ENCODE data around the gene SLC44A5.

The SLC44A5 gene

DNA sequence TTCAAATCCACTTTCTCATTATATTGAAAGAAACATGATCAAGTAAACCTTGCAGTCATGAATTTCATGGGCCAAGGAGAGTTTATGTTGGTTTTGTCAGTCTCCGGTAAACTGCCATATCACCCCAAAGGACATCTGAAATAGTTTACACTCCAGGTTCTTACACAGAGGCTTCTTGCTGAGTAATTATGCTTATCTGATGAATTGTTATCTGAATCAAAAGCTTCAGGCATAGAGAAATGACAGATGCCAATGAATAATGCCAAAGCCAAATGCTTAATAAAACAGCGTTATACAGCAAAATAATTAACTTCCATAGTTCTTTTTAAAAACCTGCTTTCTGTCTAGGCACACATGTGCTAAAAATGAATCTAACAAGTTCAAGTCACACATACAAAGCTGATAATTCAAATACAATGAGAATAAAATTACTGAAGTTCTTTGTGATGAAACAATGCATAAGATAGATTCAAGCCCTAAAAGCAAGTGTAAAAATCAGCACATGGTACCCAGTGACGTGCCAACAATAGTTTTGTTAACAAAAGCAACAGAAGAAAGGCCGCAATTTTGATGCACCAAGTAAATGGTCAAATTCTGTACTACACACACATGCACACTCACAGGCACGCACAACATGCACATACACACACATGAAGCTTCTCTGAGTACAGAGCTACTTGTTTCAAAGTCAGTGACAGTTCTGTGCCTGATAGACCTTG is 109.2 kb downstream of the SLC44A5 start:
- no peak overlapping the region for H3K27ac ChIP-seq
- no peaks in the 10 kb centered on the region for H3K79me2 ChIP-seq (ENCODE audit: insufficient read depth, low read depth)
- H3K36me3 ChIP-seq (ENCODE audit: insufficient read depth) = no peaks in the 10 kb centered on the region
- no peaks in the 10 kb centered on the region for H3K27me3 ChIP-seq (ENCODE audit: insufficient read depth, low read depth)
- H3K4me2 ChIP-seq = no peak overlapping the region
- no peaks in the 10 kb centered on the region for H3K4me1 ChIP-seq (ENCODE audit: low read depth, poor library complexity, severe bottlenecking)
- H3K9ac ChIP-seq = no peak overlapping the region
- H2AFZ ChIP-seq (ENCODE audit: low read depth) = no peak overlapping the region
- H4K20me1 ChIP-seq (ENCODE audit: insufficient read depth) = no peaks in the 10 kb centered on the region
- no peak overlapping the region for H3K4me3 ChIP-seq (IDR thresholded peaks at IDR 0.05; ENCODE audit: insufficient read depth, low read depth, low read length)
- TF ChIP-seq, protein P1, sequence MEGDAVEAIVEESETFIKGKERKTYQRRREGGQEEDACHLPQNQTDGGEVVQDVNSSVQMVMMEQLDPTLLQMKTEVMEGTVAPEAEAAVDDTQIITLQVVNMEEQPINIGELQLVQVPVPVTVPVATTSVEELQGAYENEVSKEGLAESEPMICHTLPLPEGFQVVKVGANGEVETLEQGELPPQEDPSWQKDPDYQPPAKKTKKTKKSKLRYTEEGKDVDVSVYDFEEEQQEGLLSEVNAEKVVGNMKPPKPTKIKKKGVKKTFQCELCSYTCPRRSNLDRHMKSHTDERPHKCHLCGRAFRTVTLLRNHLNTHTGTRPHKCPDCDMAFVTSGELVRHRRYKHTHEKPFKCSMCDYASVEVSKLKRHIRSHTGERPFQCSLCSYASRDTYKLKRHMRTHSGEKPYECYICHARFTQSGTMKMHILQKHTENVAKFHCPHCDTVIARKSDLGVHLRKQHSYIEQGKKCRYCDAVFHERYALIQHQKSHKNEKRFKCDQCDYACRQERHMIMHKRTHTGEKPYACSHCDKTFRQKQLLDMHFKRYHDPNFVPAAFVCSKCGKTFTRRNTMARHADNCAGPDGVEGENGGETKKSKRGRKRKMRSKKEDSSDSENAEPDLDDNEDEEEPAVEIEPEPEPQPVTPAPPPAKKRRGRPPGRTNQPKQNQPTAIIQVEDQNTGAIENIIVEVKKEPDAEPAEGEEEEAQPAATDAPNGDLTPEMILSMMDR (conservative IDR thresholded peaks at IDR 0.05; ENCODE audit: low read depth, low read length) = no peak

DNA sequence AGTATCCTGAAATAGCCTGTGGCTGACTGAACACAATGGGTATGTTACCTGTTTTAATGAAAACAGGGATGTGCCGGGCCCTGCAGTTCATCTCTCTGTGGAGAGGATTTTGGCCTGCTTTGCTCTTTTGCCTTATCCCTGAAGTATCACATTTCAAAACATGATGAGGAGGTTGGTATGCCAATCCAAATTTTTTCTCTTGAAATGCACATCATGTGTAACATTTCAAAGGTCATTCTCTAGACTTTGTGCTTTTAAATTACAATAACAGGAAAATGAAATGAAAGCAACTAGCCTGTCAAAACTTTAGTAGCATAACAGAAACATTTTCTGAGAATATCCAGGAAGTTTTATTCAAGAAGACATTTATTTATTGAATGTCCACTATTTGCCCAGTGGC is 118.9 kb downstream of the SLC44A5 start:
- H3K36me3 ChIP-seq (ENCODE audit: insufficient read depth) = no peaks in the 10 kb centered on the region
- H3K4me1 ChIP-seq (ENCODE audit: low read depth, poor library complexity, severe bottlenecking) = no peaks in the 10 kb centered on the region
- no peak overlapping the region for H3K9ac ChIP-seq
- TF ChIP-seq, protein P1 (conservative IDR thresholded peaks at IDR 0.05; ENCODE audit: low read depth, low read length) = no peak
- H3K4me2 ChIP-seq = no peak overlapping the region
- no peaks in the 10 kb centered on the region for H3K27me3 ChIP-seq (ENCODE audit: insufficient read depth, low read depth)
- H2AFZ ChIP-seq (ENCODE audit: low read depth) = no peak overlapping the region
- no peaks in the 10 kb centered on the region for H4K20me1 ChIP-seq (ENCODE audit: insufficient read depth)
- H3K4me3 ChIP-seq (IDR thresholded peaks at IDR 0.05; ENCODE audit: insufficient read depth, low read depth, low read length) = no peak overlapping the region
- no peak overlapping the region for H3K27ac ChIP-seq
- H3K79me2 ChIP-seq (ENCODE audit: insufficient read depth, low read depth) = no peaks in the 10 kb centered on the region

DNA sequence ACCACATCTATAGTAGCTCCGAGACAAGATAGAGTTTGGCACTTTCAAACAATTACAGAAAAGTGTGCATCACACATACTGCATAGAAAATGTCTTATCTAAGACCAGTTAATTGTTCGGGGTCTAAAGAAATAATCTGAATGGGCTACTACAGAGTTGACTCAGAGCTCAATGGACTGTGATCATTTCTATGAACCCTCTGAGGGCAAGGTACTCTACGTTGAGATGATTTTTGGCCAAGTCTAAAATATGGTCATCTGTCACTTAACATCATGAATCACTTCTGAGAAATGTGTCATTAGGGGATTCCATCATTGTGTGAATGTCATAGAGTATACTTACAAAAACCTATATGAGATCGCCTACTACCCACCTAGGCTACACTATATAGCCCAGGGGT is 123.5 kb downstream of the SLC44A5 start:
- Histone ChIP-seq H3K4me2 (no peak overlapping the region), H3K9ac (no peak overlapping the region), H3K27ac (no peak overlapping the region)

DNA sequence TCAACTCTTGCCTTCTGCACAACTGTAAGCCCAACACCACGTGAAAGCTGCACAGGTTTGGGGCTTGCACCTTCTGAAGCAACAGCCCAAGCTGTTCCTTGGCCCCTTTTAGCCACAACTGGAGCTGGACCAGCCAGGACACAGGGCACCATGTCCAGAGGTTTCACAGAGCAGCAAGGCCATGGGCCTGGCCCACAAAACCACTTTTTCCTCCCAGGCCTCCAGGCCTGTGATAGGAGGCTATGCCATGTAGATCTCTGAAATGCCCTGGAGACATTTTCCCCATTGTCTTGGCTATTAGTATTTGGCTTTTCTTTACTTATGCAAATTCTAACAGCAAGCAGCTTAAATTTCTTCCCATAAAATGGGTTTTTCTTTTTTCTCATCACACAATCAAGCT is 126.1 kb downstream of the SLC44A5 start:
- H3K4me2 ChIP-seq = no peak overlapping the region
- H3K4me3 ChIP-seq (IDR thresholded peaks at IDR 0.05; ENCODE audit: insufficient read depth, low read depth, low read length) = no peak overlapping the region
- no peaks in the 10 kb centered on the region for H3K27me3 ChIP-seq (ENCODE audit: insufficient read depth, low read depth)
- H3K79me2 ChIP-seq (ENCODE audit: insufficient read depth, low read depth) = no peaks in the 10 kb centered on the region
- H3K27ac ChIP-seq = no peak overlapping the region
- no peak overlapping the region for H2AFZ ChIP-seq (ENCODE audit: low read depth)
- H3K36me3 ChIP-seq (ENCODE audit: insufficient read depth) = no peaks in the 10 kb centered on the region
- TF ChIP-seq, protein P1 (conservative IDR thresholded peaks at IDR 0.05; ENCODE audit: low read depth, low read length) = no peak
- H3K9ac ChIP-seq = no peak overlapping the region
- H4K20me1 ChIP-seq (ENCODE audit: insufficient read depth) = no peaks in the 10 kb centered on the region
- no peaks in the 10 kb centered on the region for H3K4me1 ChIP-seq (ENCODE audit: low read depth, poor library complexity, severe bottlenecking)

More for the DNA sequence above, 123.5 kb downstream of the SLC44A5 start:
- H3K4me3 ChIP-seq (IDR thresholded peaks at IDR 0.05; ENCODE audit: insufficient read depth, low read depth, low read length) = no peak overlapping the region
- no peaks in the 10 kb centered on the region for H3K4me1 ChIP-seq (ENCODE audit: low read depth, poor library complexity, severe bottlenecking)
- TF ChIP-seq, protein P1 (conservative IDR thresholded peaks at IDR 0.05; ENCODE audit: low read depth, low read length) = no peak
- no peak overlapping the region for H2AFZ ChIP-seq (ENCODE audit: low read depth)
- H4K20me1 ChIP-seq (ENCODE audit: insufficient read depth) = no peaks in the 10 kb centered on the region
- H3K27me3 ChIP-seq (ENCODE audit: insufficient read depth, low read depth) = no peaks in the 10 kb centered on the region
- no peaks in the 10 kb centered on the region for H3K36me3 ChIP-seq (ENCODE audit: insufficient read depth)
- H3K79me2 ChIP-seq (ENCODE audit: insufficient read depth, low read depth) = no peaks in the 10 kb centered on the region

Data from KMS-11 (cell line).